HG03108 (cell line): ENCODE results near the gene OR56B1.
A peak's percentile ranks its signal among the peaks of the same experiment; 100 is the strongest.
"Not testable (repeated sequence)": the region's sequence is repeated elsewhere in the genome, so short reads cannot be mapped to it uniquely, and the experiment has no call there.

ENCODE experiments used
- ATAC-seq: cut with Tn5 transposase; IDR thresholded peaks from one replicate; pipeline ENCODE4 v1.9.1; 2021; ENCODE audit warnings: moderate library complexity; ENCODE audit not compliant: unreplicated experiment

OR56B1 gene

GRCh38 chr11:5736396-5736795 lies at the start of gene OR56B1:
Gene OR56B1, plus strand, starts transcription at chr11:5736448. Its CDS starts 69 bp downstream, at chr11:5736517.
- no peak for ATAC-seq

GRCh38 chr11:5688482-5688881 lies 47.8 kb upstream of the OR56B1 start:
- ATAC-seq = no peak

GRCh38 chr11:5689551-5689983 lies 46.7 kb upstream of the OR56B1 start, which contains the start of gene TRIM22:
Gene TRIM22, plus strand, starts transcription at chr11:5689790. Its CDS starts 6,443 bp downstream, at chr11:5696233.
- ATAC-seq = peak; percentile 67

GRCh38 chr11:5690216-5690615 lies 46.0 kb upstream of the OR56B1 start:
- ATAC-seq = no peak

- no peak for ATAC-seq
Observed at GRCh38 chr11:5690736-5691135, 45.5 kb upstream of the OR56B1 start.

- ATAC-seq = not testable (repeated sequence)
Observed at GRCh38 chr11:5691238-5691963, 44.8 kb upstream of the OR56B1 start.

GRCh38 chr11:5691964-5692361 lies 44.3 kb upstream of the OR56B1 start:
- no peak for ATAC-seq

- no peak for ATAC-seq
Observed at GRCh38 chr11:5694642-5695041, 41.6 kb upstream of the OR56B1 start.

GRCh38 chr11:5695580-5695979 lies 40.7 kb upstream of the OR56B1 start:
- ATAC-seq = no peak

GRCh38 chr11:5696210-5696609 lies 40.0 kb upstream of the OR56B1 start:
- ATAC-seq = no peak

GRCh38 chr11:5698281-5698680 lies 38.0 kb upstream of the OR56B1 start:
- ATAC-seq = no peak

GRCh38 chr11:5700421-5701054 lies 35.7 kb upstream of the OR56B1 start:
- no peak for ATAC-seq

- ATAC-seq = no peak
Observed at GRCh38 chr11:5701055-5701577, 35.1 kb upstream of the OR56B1 start.

GRCh38 chr11:5703741-5704536 lies 32.3 kb upstream of the OR56B1 start:
- peak; percentile 65 for ATAC-seq

- ATAC-seq = no peak
Observed at GRCh38 chr11:5705688-5706087, 30.6 kb upstream of the OR56B1 start.

- ATAC-seq = no peak
Observed at GRCh38 chr11:5712507-5712906, 23.7 kb upstream of the OR56B1 start.

- no peak for ATAC-seq
Observed at GRCh38 chr11:5713695-5714094, 22.6 kb upstream of the OR56B1 start.

- not testable (repeated sequence) for ATAC-seq
Observed at GRCh38 chr11:5716518-5716917, 19.7 kb upstream of the OR56B1 start.

GRCh38 chr11:5719703-5720495 lies 16.3 kb upstream of the OR56B1 start:
- ATAC-seq = no peak

- ATAC-seq = no peak
Observed at GRCh38 chr11:5722622-5723021, 13.6 kb upstream of the OR56B1 start.

- ATAC-seq = no peak
Observed at GRCh38 chr11:5726351-5726750, 9.9 kb upstream of the OR56B1 start.
